Gastroesophageal sphincter (tissue), 3 donors: ENCODE data around the gene ZNF182.
"Not testable (repeated sequence)": the region's sequence is repeated elsewhere in the genome, so short reads cannot be mapped to it uniquely, and the experiment has no call there.

Source experiments
- CTCF ChIP-seq, 4 experiments: fragments of 200-600 bp in 2 of 4; fragments of 450-650 bp in 2 of 4; sonication (generic) in 1 of 4; IDR thresholded peaks; one replicate each; pipeline ENCODE4 v1.5.1; 2017 to 2019; ENCODE audit warnings: antibody characterized with exemption in 4 of 4, mild to moderate bottlenecking in 2 of 4, moderate library complexity in 2 of 4
- EP300 ChIP-seq: sonication (generic); formaldehyde crosslinking; IDR thresholded peaks from one replicate; pipeline ENCODE4 v1.6.1; 2017; ENCODE audit warnings: antibody characterized with exemption, mild to moderate bottlenecking
- POLR2AphosphoS5 ChIP-seq: sonication (generic); formaldehyde crosslinking; IDR thresholded peaks from one replicate; pipeline ENCODE4 v1.6.1; 2017; ENCODE audit warnings: antibody characterized with exemption

GRCh38 chrX:47931970-47932369 lies 71.8 kb downstream of the ZNF182 start:
- not testable (repeated sequence) for TF ChIP-seq CTCF (IDR thresholded peaks at IDR 0.05); EP300; POLR2AphosphoS5
